Left hindlimb (tissue), 1 donor: ENCODE data around the gene SLC50A1.

ENCODE experiments used
- DNase-seq: peaks from one replicate; pipeline ENCODE4 v3.0.0-alpha.2; 2018

Gene SLC50A1

GRCh38 chr1:155171836-155172731 is 36.4 kb downstream of the SLC50A1 start:
- no peak for DNase-seq

GRCh38 chr1:155172732-155173477 is 37.3 kb downstream of the SLC50A1 start, which contains the start of gene KRTCAP2:
KRTCAP2 (minus strand) TSS chr1:155173304; CDS start chr1:155173224, 80 bp downstream.
- DNase-seq, result peak; percentile 96

GRCh38 chr1:155173478-155174323 is 38.0 kb downstream of the SLC50A1 start, which contains the start of gene TRIM46:
TRIM46 (plus strand) TSS chr1:155173849; CDS start chr1:155173967, 118 bp downstream.
- DNase-seq, result peak; percentile 57

GRCh38 chr1:155174324-155175280 is 39.0 kb downstream of the SLC50A1 start:
- peak; percentile 46 for DNase-seq

GRCh38 chr1:155175281-155175926 is 39.8 kb downstream of the SLC50A1 start:
- peak; percentile 32 for DNase-seq

GRCh38 chr1:155175927-155176371 is 40.3 kb downstream of the SLC50A1 start:
- DNase-seq, result peak; percentile 46

- DNase-seq, result peak; percentile 84
These were observed 41.0 kb downstream of the SLC50A1 start for GRCh38 chr1:155176544-155177071.

GRCh38 chr1:155177192-155177917 is 41.7 kb downstream of the SLC50A1 start:
- DNase-seq, result peak; percentile 47

- DNase-seq, result peak; percentile 34
These were observed 42.2 kb downstream of the SLC50A1 start for GRCh38 chr1:155177918-155178281.

GRCh38 chr1:155178441-155179111 is 42.9 kb downstream of the SLC50A1 start:
- DNase-seq, result peak; percentile 36

- no peak for DNase-seq
These were observed 43.7 kb downstream of the SLC50A1 start for GRCh38 chr1:155179112-155180031.

- no peak for DNase-seq
These were observed 45.9 kb downstream of the SLC50A1 start for GRCh38 chr1:155181371-155182051.

GRCh38 chr1:155182052-155182550 is 46.4 kb downstream of the SLC50A1 start:
- no peak for DNase-seq

GRCh38 chr1:155183775-155184221 is 48.1 kb downstream of the SLC50A1 start:
- DNase-seq, result no peak

- peak; percentile 35 for DNase-seq
These were observed 48.7 kb downstream of the SLC50A1 start for GRCh38 chr1:155184351-155184811.

GRCh38 chr1:155184835-155185782 is 49.5 kb downstream of the SLC50A1 start:
- peak; percentile 47 for DNase-seq
